HG03103 (cell line): Measurements from ENCODE around the gene MSL3B.
"Not testable (repeated sequence)": the region's sequence is repeated elsewhere in the genome, so short reads cannot be mapped to it uniquely, and the experiment has no call there.

Source experiments
- ATAC-seq: cut with Tn5 transposase; IDR thresholded peaks from one replicate; pipeline ENCODE4 v1.9.1; 2021; ENCODE audit warnings: low read depth; ENCODE audit not compliant: unreplicated experiment

The MSL3B gene

GRCh38 chr2:233867993-233868532 lies at the start of gene MSL3B:
TSS of gene MSL3B (minus strand) at chr2:233868386.
- ATAC-seq: no peak

GRCh38 chr2:233917116-233917515 lies 48.9 kb upstream of the MSL3B start, which contains the start of gene TRPM8:
TSS of gene TRPM8 (plus strand) at chr2:233917373. CDS start at chr2:233926538, 9,165 bp downstream.
- no peak for ATAC-seq

- ATAC-seq: no peak
These were observed 46.9 kb upstream of the MSL3B start for GRCh38 chr2:233915128-233915527.

- ATAC-seq: no peak
These were observed 44.7 kb upstream of the MSL3B start for GRCh38 chr2:233912691-233913423.

- no peak for ATAC-seq
These were observed 39.4 kb upstream of the MSL3B start for GRCh38 chr2:233907627-233908026.

GRCh38 chr2:233905945-233906344 lies 37.8 kb upstream of the MSL3B start:
- ATAC-seq: no peak

- ATAC-seq: no peak
These were observed 33.7 kb upstream of the MSL3B start for GRCh38 chr2:233901884-233902283.

GRCh38 chr2:233901367-233901766 lies 33.2 kb upstream of the MSL3B start:
- no peak for ATAC-seq

- not testable (repeated sequence) for ATAC-seq
These were observed 28.1 kb upstream of the MSL3B start for GRCh38 chr2:233896253-233896652.

GRCh38 chr2:233892793-233893192 lies 24.6 kb upstream of the MSL3B start:
- no peak for ATAC-seq

- no peak for ATAC-seq
These were observed 14.2 kb upstream of the MSL3B start for GRCh38 chr2:233882353-233882752.

- ATAC-seq: not testable (repeated sequence)
These were observed 3.9 kb upstream of the MSL3B start for GRCh38 chr2:233872125-233872524.

- ATAC-seq: no peak
These were observed 3.2 kb upstream of the MSL3B start for GRCh38 chr2:233871432-233871831.

- ATAC-seq: no peak
These were observed 1.7 kb downstream of the MSL3B start for GRCh38 chr2:233866479-233866878.

- no peak for ATAC-seq
These were observed 2.3 kb downstream of the MSL3B start for GRCh38 chr2:233865838-233866237.

GRCh38 chr2:233862261-233862768 lies 5.9 kb downstream of the MSL3B start:
- no peak for ATAC-seq

GRCh38 chr2:233858331-233858730 lies 9.9 kb downstream of the MSL3B start:
- no peak for ATAC-seq

- ATAC-seq: no peak
These were observed 10.6 kb downstream of the MSL3B start for GRCh38 chr2:233857511-233858141.

GRCh38 chr2:233856184-233856583 lies 12.0 kb downstream of the MSL3B start:
- no peak for ATAC-seq

- ATAC-seq: no peak
These were observed 12.8 kb downstream of the MSL3B start for GRCh38 chr2:233855345-233855744.

GRCh38 chr2:233854241-233854981 lies 13.8 kb downstream of the MSL3B start, which contains the start of gene HJURP:
TSS of gene HJURP (minus strand) at chr2:233854535. CDS start at chr2:233854500, 35 bp downstream.
- peak; percentile 97 for ATAC-seq
